Ovary (tissue), 3 donors: ENCODE data around the gene ANGEL1.

Experiments used
- EP300 ChIP-seq: sonication (generic); formaldehyde crosslinking; IDR thresholded peaks from one replicate; pipeline ENCODE4 v1.6.1; 2017; ENCODE audit warnings: antibody characterized with exemption
- POLR2A ChIP-seq: fragments of 450-650 bp; IDR thresholded peaks from one replicate; pipeline ENCODE4 v1.6.1; 2017; ENCODE audit warnings: antibody characterized with exemption, mild to moderate bottlenecking, moderate library complexity
- TF ChIP-seq, protein P1 (sequence below), 3 donors: fragments of 450-650 bp in 2 of 3; fragments of 200-600 bp in 1 of 3; IDR thresholded peaks; one replicate each; pipeline versions ENCODE4 v1.5.1 to v1.8.0; 2016 to 2022; ENCODE audit warnings: antibody characterized with exemption in 3 of 3, mild to moderate bottlenecking in 1 of 3
- donor health status: DM: no; HTN: no; CAD: no.

DNA sequence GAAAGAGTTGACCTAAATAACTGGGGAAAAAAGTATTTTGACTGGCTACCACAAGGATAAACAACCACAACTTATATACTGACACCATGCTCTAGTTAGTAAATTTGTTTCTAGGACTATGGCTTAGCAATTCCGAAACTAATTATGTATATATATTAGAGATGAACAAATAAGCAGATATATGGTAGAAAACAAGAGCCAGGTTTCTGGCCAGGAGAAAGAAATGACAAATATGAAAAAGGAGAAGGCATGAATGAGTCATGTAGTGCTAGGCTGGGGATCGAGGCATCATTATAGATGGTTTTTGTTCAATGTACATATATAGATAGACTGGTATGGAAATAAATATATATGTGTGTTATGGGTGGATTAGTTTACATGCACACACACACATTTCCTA is 8.0 kb upstream of the ANGEL1 start:
- TF ChIP-seq, protein P1, sequence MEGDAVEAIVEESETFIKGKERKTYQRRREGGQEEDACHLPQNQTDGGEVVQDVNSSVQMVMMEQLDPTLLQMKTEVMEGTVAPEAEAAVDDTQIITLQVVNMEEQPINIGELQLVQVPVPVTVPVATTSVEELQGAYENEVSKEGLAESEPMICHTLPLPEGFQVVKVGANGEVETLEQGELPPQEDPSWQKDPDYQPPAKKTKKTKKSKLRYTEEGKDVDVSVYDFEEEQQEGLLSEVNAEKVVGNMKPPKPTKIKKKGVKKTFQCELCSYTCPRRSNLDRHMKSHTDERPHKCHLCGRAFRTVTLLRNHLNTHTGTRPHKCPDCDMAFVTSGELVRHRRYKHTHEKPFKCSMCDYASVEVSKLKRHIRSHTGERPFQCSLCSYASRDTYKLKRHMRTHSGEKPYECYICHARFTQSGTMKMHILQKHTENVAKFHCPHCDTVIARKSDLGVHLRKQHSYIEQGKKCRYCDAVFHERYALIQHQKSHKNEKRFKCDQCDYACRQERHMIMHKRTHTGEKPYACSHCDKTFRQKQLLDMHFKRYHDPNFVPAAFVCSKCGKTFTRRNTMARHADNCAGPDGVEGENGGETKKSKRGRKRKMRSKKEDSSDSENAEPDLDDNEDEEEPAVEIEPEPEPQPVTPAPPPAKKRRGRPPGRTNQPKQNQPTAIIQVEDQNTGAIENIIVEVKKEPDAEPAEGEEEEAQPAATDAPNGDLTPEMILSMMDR (IDR thresholded peaks at IDR 0.05): no peak
- TF ChIP-seq POLR2A: no peak
- TF ChIP-seq EP300: no peak
